K562 treated with DMSO at 1 percent for 24 hours (cell line): ENCODE results near the gene CCL8. TPM values are rescaled to one million over a fixed set of nuclear protein-coding genes. Genes with fewer than 3 reads are reported as not detected.

Experiments used
- total RNA-seq: library from RNA; unstranded; fragments of 300-600 nt; gene quantifications from 2 replicates; pipeline ENCODE4 v1.2.3, GENCODE V29; 2022; ENCODE audit warnings: low read depth; ENCODE audit not compliant: insufficient read depth

Gene CCL8
- total RNA-seq: not detected in 2 replicates

GRCh38 chr17:34319039-34319483 is at the start of gene CCL8:
CCL8 (plus strand) TSS chr17:34319435; CDS start chr17:34319502, 67 bp downstream.

GRCh38 chr17:34269969-34270368 is 49.3 kb upstream of the CCL8 start, which contains the start of gene CCL7:
CCL7 (plus strand) TSS chr17:34270221; CDS start chr17:34270291, 70 bp downstream.

DNA sequence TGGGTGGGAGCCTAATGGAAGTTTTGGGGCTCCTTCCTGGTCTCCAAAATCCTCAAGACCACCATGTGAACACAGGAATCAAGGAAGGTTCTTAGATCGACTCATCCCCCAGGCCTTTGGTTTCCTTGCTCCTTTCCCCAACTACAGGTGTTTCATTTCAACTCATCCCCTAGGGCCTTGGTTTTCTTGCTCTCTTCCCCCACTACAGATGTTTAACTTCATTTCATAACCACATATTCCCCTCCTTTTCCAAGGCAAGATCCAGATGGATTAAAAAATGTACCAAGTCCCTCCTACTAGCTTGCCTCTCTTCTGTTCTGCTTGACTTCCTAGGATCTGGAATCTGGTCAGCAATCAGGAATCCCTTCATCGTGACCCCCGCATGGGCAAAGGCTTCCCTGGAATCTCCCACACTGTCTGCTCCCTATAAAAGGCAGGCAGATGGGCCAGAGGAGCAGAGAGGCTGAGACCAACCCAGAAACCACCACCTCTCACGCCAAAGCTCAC is 33.9 kb upstream of the CCL8 start, which contains the start of gene CCL11:
CCL11 (plus strand) TSS at position 457 of the 507 bp plus-strand sequence. CDS start 67 bp downstream, outside the sequence.

DNA sequence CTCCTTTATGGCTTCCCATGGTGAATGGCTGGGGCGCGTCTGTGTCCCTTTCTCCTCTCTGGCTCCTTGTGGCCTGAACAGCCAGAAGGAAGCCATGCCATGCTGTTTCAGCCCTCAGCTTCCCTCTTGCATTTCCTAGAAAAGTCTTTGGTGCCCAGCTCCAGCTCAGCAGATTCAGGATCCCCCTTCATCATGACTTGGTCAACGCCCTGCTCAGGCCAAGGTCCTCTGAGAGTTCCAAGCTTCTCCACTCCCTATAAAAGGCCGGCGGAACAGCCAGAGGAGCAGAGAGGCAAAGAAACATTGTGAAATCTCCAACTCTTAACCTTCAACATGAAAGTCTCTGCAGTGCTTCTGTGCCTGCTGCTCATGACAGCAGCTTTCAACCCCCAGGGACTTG is 37.0 kb downstream of the CCL8 start, which contains the start of gene CCL13:
CCL13 (plus strand) TSS at position 287 of the 400 bp plus-strand sequence; CDS start at position 334, 47 bp downstream.

DNA sequence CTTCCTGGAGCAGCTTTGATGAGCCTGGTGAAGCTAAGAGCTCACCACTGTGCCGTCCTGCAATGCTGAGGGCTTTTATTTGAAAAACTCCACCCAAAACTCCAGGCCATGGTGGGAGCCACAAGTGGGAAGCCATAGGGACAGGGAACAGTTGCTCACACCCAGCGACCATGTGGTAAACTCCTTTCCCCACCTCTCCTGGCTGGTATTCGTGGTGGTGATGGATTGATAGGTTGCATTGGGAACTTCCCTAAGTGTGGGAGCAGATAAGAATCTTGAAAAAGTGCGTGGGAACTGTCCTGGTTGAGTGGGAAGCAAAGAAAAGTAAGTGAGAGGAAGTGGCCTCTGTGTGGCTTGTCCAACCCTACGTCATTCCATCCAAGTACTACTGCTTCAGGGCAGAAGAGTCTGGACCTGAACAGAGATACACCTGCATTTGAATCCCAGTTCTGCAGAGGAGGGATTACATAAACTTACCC is 44.0 kb downstream of the CCL8 start, which contains the start of gene CCL1:
CCL1 (minus strand) TSS at position 51 of the 479 bp plus-strand sequence. CDS start 72 bp downstream, outside the sequence.

Other genes with a start within 250 kb of the CCL8 start
- gene CCL2, start 64.2 kb upstream of the CCL8 start, total RNA-seq: 3.8 TPM in 2 replicates
- gene CCL7, start 49.2 kb upstream of the CCL8 start, total RNA-seq: not detected in 2 replicates
- not detected in 2 replicates for gene CCL11, start 33.7 kb upstream of the CCL8 start, total RNA-seq
- not detected in 2 replicates for gene CCL13, start 37.0 kb downstream of the CCL8 start, total RNA-seq
- not detected in 2 replicates for gene CCL1, start 43.8 kb downstream of the CCL8 start, total RNA-seq